AG09319 (cell line): ENCODE measurements around the gene PDPN.

Experiments used
- DNase-seq: peaks from one replicate; pipeline ENCODE4 v3.0.0-alpha.2; 2010; ENCODE audit warnings: low read depth; ENCODE audit errors: extremely low read depth
- TF ChIP-seq, protein P1 (sequence below): IDR thresholded peaks from 2 replicates; pipeline ENCODE4 v1.5.1; 2011; ENCODE audit warnings: low read depth, mild to moderate bottlenecking, inconsistent platforms, low read length, moderate library complexity

Gene PDPN

DNA sequence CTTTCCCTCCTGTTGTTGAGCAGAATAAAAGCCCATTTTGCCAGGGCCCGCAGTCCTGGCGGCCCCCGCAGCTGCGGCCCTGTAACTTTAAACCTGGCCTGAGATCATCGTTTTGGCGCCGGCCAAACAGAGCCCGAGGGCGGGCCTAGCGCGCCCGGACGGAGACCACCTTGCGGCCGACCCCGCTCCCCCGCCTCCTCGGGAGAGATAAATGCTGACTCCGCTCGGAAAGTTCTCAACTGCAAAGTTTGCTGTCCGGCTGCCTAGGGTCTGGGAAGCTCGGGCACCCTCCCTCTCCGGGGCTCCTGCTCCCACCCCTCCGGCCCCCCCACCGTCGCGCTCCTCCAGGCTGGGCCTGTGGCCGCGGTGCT lies at the start of gene PDPN:
Gene PDPN (plus strand): TSS at position 238 of the 371 bp plus-strand sequence. CDS start 202 bp downstream, outside the sequence.
- no peak for DNase-seq
- TF ChIP-seq, protein P1, sequence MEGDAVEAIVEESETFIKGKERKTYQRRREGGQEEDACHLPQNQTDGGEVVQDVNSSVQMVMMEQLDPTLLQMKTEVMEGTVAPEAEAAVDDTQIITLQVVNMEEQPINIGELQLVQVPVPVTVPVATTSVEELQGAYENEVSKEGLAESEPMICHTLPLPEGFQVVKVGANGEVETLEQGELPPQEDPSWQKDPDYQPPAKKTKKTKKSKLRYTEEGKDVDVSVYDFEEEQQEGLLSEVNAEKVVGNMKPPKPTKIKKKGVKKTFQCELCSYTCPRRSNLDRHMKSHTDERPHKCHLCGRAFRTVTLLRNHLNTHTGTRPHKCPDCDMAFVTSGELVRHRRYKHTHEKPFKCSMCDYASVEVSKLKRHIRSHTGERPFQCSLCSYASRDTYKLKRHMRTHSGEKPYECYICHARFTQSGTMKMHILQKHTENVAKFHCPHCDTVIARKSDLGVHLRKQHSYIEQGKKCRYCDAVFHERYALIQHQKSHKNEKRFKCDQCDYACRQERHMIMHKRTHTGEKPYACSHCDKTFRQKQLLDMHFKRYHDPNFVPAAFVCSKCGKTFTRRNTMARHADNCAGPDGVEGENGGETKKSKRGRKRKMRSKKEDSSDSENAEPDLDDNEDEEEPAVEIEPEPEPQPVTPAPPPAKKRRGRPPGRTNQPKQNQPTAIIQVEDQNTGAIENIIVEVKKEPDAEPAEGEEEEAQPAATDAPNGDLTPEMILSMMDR: no peak

- TF ChIP-seq, protein P1: no peak
- DNase-seq: no peak
Observed at GRCh38 chr1:13535227-13535626, 48.4 kb upstream of the PDPN start.

- TF ChIP-seq, protein P1: no peak
- no peak for DNase-seq
Observed at GRCh38 chr1:13536571-13536970, 47.1 kb upstream of the PDPN start.

DNA sequence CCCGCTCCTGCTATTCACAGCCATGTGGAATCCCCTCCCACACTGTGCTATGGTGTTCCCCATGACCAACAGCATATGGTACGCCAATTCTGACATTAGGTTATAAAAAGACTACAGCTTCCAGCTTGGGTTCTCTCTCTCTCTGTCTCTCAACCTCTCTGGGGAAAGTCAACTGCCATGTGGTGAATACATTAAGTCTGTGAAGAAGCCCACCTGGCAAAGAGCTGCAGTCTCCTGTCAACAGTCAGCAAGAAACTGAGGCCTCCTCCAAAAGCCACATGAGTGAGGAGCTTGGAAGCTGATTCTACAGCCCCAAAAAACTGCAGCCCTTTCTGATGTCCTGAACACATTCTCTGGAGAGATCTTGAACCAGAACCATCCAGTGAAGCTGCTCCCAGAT lies 44.8 kb upstream of the PDPN start:
- TF ChIP-seq, protein P1: no peak
- DNase-seq: no peak

- TF ChIP-seq, protein P1: no peak
Observed at GRCh38 chr1:13539683-13540082, 43.9 kb upstream of the PDPN start.

DNA sequence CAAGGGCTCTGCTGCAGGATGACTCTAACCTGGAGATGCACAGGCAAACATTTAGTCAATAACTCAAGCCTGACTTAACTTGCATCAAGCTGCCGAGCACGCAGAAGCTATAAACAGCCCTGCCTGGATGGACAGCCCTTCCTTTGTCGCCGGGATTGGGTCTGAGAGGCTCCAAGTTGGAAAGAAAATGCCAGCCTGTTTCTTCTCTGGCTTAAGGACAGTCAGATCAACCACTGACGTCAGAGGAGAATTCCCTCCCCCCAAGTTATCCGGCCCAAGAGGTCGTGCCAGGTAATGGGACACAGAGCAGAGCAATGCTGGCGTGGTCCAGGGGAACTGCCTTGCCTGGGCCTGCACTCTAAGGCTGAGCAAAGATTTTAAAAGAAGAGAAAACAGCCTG lies 42.8 kb upstream of the PDPN start:
- no peak for DNase-seq
- TF ChIP-seq, protein P1: no peak

More at GRCh38 chr1:13539683-13540082, 43.9 kb upstream of the PDPN start:
- no peak for DNase-seq

DNA sequence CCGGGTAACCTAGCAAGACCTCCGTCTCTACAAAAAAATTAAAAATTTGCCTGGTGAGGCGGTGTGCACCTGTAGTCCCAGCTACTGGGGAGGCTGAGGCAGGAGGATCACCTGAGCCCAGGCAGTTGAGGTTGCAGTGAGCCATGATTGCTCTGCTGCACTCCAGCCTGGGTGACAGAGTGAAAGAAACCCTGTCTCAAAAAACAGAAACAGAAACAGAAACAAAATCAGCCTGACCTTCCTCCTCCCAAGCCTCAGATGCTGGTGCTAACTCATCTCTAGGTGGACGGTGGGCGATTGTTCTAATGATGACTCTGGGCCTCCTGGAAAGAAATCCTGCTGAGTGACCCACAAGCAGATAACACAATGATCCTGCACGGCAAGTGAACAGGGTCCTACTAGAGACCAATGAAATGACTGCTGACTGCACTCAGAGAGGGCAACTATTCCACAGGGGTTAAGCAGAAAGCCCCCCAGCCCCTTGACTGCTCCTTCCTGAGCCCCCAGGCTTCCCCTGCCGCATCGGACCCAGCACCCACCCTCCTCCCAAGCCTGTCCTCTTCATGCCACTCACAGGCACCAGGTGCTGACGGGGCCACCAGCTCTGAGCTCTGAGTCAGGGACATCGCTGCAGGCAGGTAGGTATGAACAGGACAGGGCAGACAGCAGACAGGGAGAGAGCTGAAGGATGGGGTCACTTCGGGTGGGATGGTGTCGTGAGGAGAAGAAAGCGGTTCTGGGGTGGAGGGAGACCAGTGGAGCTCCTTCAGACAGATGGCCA lies 42.0 kb upstream of the PDPN start:
- TF ChIP-seq, protein P1: no peak
- no peak for DNase-seq
